OCI-LY3 (cell line): ENCODE measurements around the gene MIB1.
"Not testable (repeated sequence)": the region's sequence is repeated elsewhere in the genome, so short reads cannot be mapped to it uniquely, and the experiment has no call there.

Source experiments
- H2AFZ ChIP-seq: fragments of 200-600, 300-600 bp; shearing (Covaris generic); 2 replicates; pipeline ENCODE4 v1.6.0; 2014; ENCODE audit warnings: antibody characterized with exemption, low read depth, low read length
- H3K27ac ChIP-seq: fragments of 200-600, 300-600 bp; sonication (generic); 2 replicates; pipeline ENCODE4 v1.5.1; 2014; ENCODE audit warnings: mild to moderate bottlenecking, low read length, moderate library complexity, mixed read lengths
- H3K27me3 ChIP-seq: fragments of 200-600, 300-600 bp; sonication (generic); 2 replicates; pipeline ENCODE4 v1.6.1; 2014; ENCODE audit warnings: low read depth, low read length, mixed read lengths
- H3K36me3 ChIP-seq: fragments of 200-600, 300-600 bp; sonication (generic); replicated peaks from 2 replicates; pipeline ENCODE3; 2014; ENCODE audit warnings: low read depth, low read length, mixed read lengths
- H3K4me1 ChIP-seq: fragments of 300-600, 200-600 bp; sonication (generic); 2 replicates; pipeline ENCODE4 v1.6.1; 2014; ENCODE audit warnings: low read length, mixed read lengths
- H3K4me2 ChIP-seq: fragments of 200-600, 300-600 bp; sonication (generic); 2 replicates; pipeline ENCODE4 v1.6.1; 2014; ENCODE audit warnings: low read length, mixed read lengths
- H3K4me3 ChIP-seq: fragments of 300-600, 200-600 bp; sonication (generic); 2 replicates; pipeline ENCODE4 v1.5.1; 2014; ENCODE audit warnings: antibody characterized with exemption, mild to moderate bottlenecking, low read length, moderate library complexity
- H3K79me2 ChIP-seq: fragments of 300-600, 200-600 bp; shearing (Covaris generic); 2 replicates; pipeline ENCODE4 v1.6.1; 2014; ENCODE audit warnings: mild to moderate bottlenecking, low read length, mixed read lengths
- H3K9ac ChIP-seq: fragments of 300-600, 200-600 bp; shearing (Covaris generic); 2 replicates; pipeline ENCODE4 v1.6.0; 2014; ENCODE audit warnings: mild to moderate bottlenecking, low read length, moderate library complexity
- H3K9me3 ChIP-seq: fragments of 200-600, 300-600 bp; shearing (Covaris generic); 2 replicates; pipeline ENCODE4 v1.6.1; 2014; ENCODE audit warnings: low read length, mixed read lengths; ENCODE audit not compliant: insufficient read depth
- H4K20me1 ChIP-seq: fragments of 200-600, 300-600 bp; sonication (generic); 2 replicates; pipeline ENCODE4 v1.6.1; 2016; ENCODE audit warnings: low read length, mixed read lengths; ENCODE audit not compliant: insufficient read depth
- EZH2phosphoT487 ChIP-seq: fragments of 200-600 bp; shearing (Covaris generic); IDR thresholded peaks from 2 replicates; pipeline ENCODE4 v1.6.1; 2018; ENCODE audit warnings: antibody characterized with exemption, mixed run types, low read depth
- TF ChIP-seq, protein P1 (sequence below): fragments of 200-600, 300-600 bp; sonication (generic); IDR thresholded peaks from 2 replicates; pipeline ENCODE4 v1.5.1; 2014; ENCODE audit warnings: antibody characterized with exemption, low read length, low read depth

The MIB1 gene

DNA sequence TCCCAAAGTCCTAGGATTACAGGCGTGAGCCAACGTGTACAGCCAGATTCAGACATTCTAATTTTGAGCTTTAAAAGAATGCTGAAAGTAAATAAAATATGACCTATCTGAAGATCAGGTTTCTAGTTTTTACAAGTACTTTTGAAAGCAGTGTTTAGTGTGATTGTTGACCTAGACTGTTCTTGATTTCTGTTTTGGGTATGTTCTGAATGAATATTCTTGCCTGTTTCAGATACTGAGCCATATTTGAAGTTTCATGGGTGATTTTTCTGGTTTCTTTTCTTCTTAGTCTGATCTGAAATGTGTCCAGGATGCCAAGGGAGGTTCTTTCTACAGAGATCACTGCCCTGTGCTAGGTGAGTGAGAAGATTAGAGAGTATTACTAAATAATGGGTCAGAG is 37.2 kb downstream of the MIB1 start:
- TF ChIP-seq, protein P1, sequence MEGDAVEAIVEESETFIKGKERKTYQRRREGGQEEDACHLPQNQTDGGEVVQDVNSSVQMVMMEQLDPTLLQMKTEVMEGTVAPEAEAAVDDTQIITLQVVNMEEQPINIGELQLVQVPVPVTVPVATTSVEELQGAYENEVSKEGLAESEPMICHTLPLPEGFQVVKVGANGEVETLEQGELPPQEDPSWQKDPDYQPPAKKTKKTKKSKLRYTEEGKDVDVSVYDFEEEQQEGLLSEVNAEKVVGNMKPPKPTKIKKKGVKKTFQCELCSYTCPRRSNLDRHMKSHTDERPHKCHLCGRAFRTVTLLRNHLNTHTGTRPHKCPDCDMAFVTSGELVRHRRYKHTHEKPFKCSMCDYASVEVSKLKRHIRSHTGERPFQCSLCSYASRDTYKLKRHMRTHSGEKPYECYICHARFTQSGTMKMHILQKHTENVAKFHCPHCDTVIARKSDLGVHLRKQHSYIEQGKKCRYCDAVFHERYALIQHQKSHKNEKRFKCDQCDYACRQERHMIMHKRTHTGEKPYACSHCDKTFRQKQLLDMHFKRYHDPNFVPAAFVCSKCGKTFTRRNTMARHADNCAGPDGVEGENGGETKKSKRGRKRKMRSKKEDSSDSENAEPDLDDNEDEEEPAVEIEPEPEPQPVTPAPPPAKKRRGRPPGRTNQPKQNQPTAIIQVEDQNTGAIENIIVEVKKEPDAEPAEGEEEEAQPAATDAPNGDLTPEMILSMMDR, result no peak
- TF ChIP-seq EZH2phosphoT487, result no peak
- Histone ChIP-seq H3K36me3 (peaks cover 9% of the 10 kb centered on the region), H3K9ac (no peak overlapping the region), H3K4me3 (no peak overlapping the region), H3K4me1 (no peaks in the 10 kb centered on the region), H2AFZ (no peak overlapping the region), H4K20me1 (no peaks in the 10 kb centered on the region), H3K4me2 (no peak overlapping the region), H3K79me2 (no peaks in the 10 kb centered on the region), H3K27me3 (no peaks in the 10 kb centered on the region), H3K9me3 (no peaks in the 10 kb centered on the region), H3K27ac (no peak overlapping the region)

DNA sequence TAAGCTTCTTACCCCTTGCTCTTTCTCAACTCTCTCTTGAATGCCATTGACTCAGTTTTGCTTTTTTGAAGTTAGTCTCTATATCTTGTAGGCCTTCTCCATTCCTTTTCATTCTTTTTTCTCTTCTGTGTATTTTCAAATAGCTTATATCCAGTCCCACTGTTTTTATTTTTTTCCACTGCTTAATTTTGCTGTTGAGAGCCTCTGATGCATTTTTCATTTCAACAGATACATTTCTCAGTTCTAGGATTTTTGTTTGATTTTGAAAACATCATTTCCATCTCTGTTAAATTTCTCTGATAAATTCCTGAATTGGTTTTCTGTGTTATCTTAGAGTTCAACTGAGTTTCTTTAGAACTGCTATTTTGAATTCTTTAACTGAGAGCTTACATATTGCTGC is 45.9 kb downstream of the MIB1 start:
- Histone ChIP-seq H4K20me1 (no peaks in the 10 kb centered on the region), H3K9ac (no peak overlapping the region), H3K36me3 (peaks cover 53% of the 10 kb centered on the region), H3K27me3 (no peaks in the 10 kb centered on the region), H3K4me2 (no peak overlapping the region), H3K27ac (no peak overlapping the region), H3K9me3 (peaks cover 23% of the 10 kb centered on the region), H3K79me2 (no peaks in the 10 kb centered on the region), H3K4me3 (no peak overlapping the region), H3K4me1 (peaks cover 6% of the 10 kb centered on the region; the same call in 1 of the 2 replicates), H2AFZ (no peak overlapping the region)
- TF ChIP-seq, protein P1, result no peak
- no peak for TF ChIP-seq EZH2phosphoT487

DNA sequence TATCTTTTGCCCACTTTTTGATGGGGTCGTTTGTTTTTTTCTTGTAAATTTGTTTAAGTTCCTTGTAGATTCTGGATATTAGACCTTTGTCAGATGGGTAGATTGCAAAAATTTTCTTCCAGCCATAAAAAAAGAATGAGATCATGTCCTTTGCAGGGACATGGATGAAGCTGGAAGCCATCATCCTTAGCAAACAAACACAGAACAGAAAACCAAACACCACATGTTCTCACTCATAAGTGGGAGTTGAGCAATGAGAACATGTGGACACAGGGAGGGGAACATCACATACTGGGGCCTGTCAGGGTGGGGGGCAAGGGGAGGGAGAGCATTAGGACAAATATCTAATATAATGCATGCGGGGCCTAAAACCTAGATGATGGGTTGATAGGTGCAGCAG is 55.5 kb downstream of the MIB1 start:
- not testable (repeated sequence) for H4K20me1 ChIP-seq, H3K9me3 ChIP-seq, H3K4me3 ChIP-seq, H3K36me3 ChIP-seq, H3K27me3 ChIP-seq, H3K9ac ChIP-seq, H3K27ac ChIP-seq, H3K79me2 ChIP-seq, H3K4me1 ChIP-seq, H3K4me2 ChIP-seq, H2AFZ ChIP-seq

DNA sequence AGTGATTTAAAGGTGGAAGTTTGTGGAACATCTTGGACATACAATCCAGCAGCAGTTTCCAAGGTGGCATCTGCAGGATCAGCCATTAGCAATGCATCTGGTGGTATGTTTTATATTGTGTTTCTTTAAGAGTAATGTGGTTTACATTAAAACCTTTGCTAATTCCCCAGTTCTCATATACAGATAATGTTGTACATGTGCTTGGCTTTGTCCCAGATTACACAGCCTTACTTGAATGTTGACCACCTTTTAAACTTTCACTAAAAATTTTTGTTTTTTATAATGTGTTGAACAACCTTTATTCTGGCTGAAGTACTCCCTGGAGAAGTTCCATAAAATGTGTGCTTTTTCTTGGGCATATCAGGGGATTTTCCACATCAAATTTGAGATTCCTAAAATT is 57.5 kb downstream of the MIB1 start:
- Histone ChIP-seq H3K79me2 (no peaks in the 10 kb centered on the region), H3K36me3 (peaks cover 9% of the 10 kb centered on the region), H3K27me3 (no peaks in the 10 kb centered on the region), H4K20me1 (no peaks in the 10 kb centered on the region), H3K4me2 (no peak overlapping the region), H3K4me3 (no peak overlapping the region), H3K4me1 (no peaks in the 10 kb centered on the region), H2AFZ (no peak overlapping the region), H3K9me3 (no peaks in the 10 kb centered on the region), H3K9ac (no peak overlapping the region), H3K27ac (no peak overlapping the region)
- TF ChIP-seq, protein P1, result no peak
- TF ChIP-seq EZH2phosphoT487, result no peak

DNA sequence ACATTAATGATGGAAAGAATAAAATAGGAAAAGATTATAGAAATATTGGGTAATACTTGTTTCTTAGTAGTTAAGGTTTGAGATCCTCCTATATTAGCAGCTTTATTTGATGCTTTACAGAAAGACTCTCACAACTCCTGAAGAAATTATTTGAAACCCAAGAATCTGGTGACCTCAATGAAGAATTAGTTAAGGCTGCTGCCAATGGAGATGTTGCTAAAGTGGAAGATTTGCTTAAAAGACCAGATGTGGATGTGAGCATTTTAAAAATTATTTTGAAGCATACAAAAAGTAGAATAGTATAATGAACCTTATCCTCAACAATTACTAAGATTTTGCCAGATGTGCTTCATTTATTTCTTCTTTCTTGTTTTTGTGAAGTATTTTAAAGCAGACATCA is 59.1 kb downstream of the MIB1 start:
- H3K4me2 ChIP-seq, result no peak overlapping the region
- H3K79me2 ChIP-seq, result no peaks in the 10 kb centered on the region
- no peaks in the 10 kb centered on the region for H4K20me1 ChIP-seq
- no peak overlapping the region for H3K4me3 ChIP-seq
- TF ChIP-seq, protein P1, result no peak
- TF ChIP-seq EZH2phosphoT487, result no peak
- H3K27me3 ChIP-seq, result no peaks in the 10 kb centered on the region
- no peaks in the 10 kb centered on the region for H3K9me3 ChIP-seq
- no peak overlapping the region for H3K9ac ChIP-seq
- H3K4me1 ChIP-seq, result no peaks in the 10 kb centered on the region
- H3K27ac ChIP-seq, result no peak overlapping the region
- peaks cover 9% of the 10 kb centered on the region for H3K36me3 ChIP-seq
- H2AFZ ChIP-seq, result no peak overlapping the region
